T-cell (primary cell): ENCODE results near the gene DIS3L. TPM values are rescaled to one million over a fixed set of nuclear protein-coding genes. Genes with fewer than 3 reads are reported as not detected.

Experiments
- ATAC-seq, 4 experiments: fragments of 200-7000 bp in 3 of 4; fragments of 150-1000 bp in 1 of 4; cut with Tn5 transposase; replicated peaks in 1 of 4; 1 replicate in 3 of 4; 2 replicates in 1 of 4; pipeline ENCODE4 v1.10.0; 2021; ENCODE audit warnings: moderate library complexity in 3 of 4, mild to moderate bottlenecking in 2 of 4, moderate number of reproducible peaks in 1 of 4
- CTCF ChIA-PET, 2 donors: fragments of 300-600 bp; sonication (Branson Sonifier 250); formaldehyde crosslinking; loops; one replicate each; lab custom pipeline; 2022; ENCODE audit warnings: antibody characterized with exemption in 2 of 2; lab: Charles Lee
- POLR2A ChIA-PET, 2 donors: fragments of 300-600 bp; sonication (Branson Sonifier 250); formaldehyde crosslinking; loops; one replicate each; lab custom pipeline; 2022; ENCODE audit warnings: antibody characterized with exemption in 2 of 2; lab: Charles Lee
- DNase-seq, 35 experiments: peaks; one replicate each; pipeline versions ENCODE4 v3.0.0 to v3.0.0-alpha.2; 2013 to 2023
- H3K27ac ChIP-seq: one replicate; pipeline ENCODE4 v1.5.1; 2013; ENCODE audit warnings: low read length
- H3K27me3 ChIP-seq, 2 experiments: replicated peaks in 1 of 2; 1 replicate in 1 of 2; 2 replicates in 1 of 2; pipeline versions ENCODE4 v1.6.1 to v1.7.0; 2013; ENCODE audit warnings: low read length in 1 of 2, mixed read lengths in 1 of 2; ENCODE audit not compliant: control insufficient read depth in 2 of 2, insufficient read depth in 2 of 2; ENCODE audit errors: extremely low read depth in 1 of 2
- H3K36me3 ChIP-seq, 2 donors: 1 replicate in 1 of 2; 2 replicates in 1 of 2; pipeline versions ENCODE4 v1.6.1 to v1.7.0; 2013; ENCODE audit warnings: low read length in 1 of 2; ENCODE audit not compliant: control insufficient read depth in 2 of 2, insufficient read depth in 1 of 2; ENCODE audit errors: extremely low read depth in 1 of 2
- H3K4me1 ChIP-seq, 2 experiments: 1 replicate in 1 of 2; 2 replicates in 1 of 2; pipeline versions ENCODE4 v1.6.1 to v1.7.0; 2013; ENCODE audit warnings: low read length in 2 of 2, mixed read lengths in 1 of 2; ENCODE audit not compliant: insufficient read depth in 2 of 2, control insufficient read depth in 1 of 2; ENCODE audit errors: extremely low read depth in 1 of 2
- H3K4me3 ChIP-seq, 2 donors: 1 replicate in 1 of 2; 2 replicates in 1 of 2; pipeline versions ENCODE4 v1.5.1 to v1.7.0; 2013; ENCODE audit warnings: mild to moderate bottlenecking in 2 of 2, low read length in 1 of 2, moderate library complexity in 1 of 2; ENCODE audit not compliant: control insufficient read depth in 1 of 2; ENCODE audit errors: extremely low read depth in 1 of 2
- H3K9me3 ChIP-seq: 2 replicates; pipeline ENCODE4 v1.7.0; 2013
- H3K27ac Mint-ChIP-seq, 2 donors: one replicate each; pipeline ENCODE4 v1.8.0; 2020 to 2021; ENCODE audit warnings: mild to moderate bottlenecking in 2 of 2, mixed read lengths in 2 of 2
- H3K27me3 Mint-ChIP-seq, 2 donors: one replicate each; pipeline ENCODE4 v1.8.0; 2021 to 2022; ENCODE audit warnings: mixed read lengths in 2 of 2
- H3K36me3 Mint-ChIP-seq: one replicate; pipeline ENCODE4 v1.8.0; 2021; ENCODE audit warnings: mixed read lengths
- H3K4me1 Mint-ChIP-seq, 3 donors: one replicate each; pipeline ENCODE4 v1.8.0; 2020 to 2022; ENCODE audit warnings: mixed read lengths in 3 of 3, mild to moderate bottlenecking in 1 of 3
- H3K4me3 Mint-ChIP-seq, 3 donors: one replicate each; pipeline ENCODE4 v1.8.0; 2020 to 2022; ENCODE audit warnings: mild to moderate bottlenecking in 3 of 3, mixed read lengths in 3 of 3, moderate library complexity in 3 of 3
- H3K9me3 Mint-ChIP-seq, 3 donors: one replicate each; pipeline ENCODE4 v1.8.0; 2020 to 2022; ENCODE audit warnings: mixed read lengths in 3 of 3
- WGBS: methylation state at CpG from one replicate; pipeline ENCODE4 v1.1.5; 2013; ENCODE audit warnings: missing lambda C conversion rate; ENCODE audit not compliant: insufficient coverage; 5-methylcytosine and 5-hydroxymethylcytosine counted together
- total RNA-seq, 35 experiments: library from RNA in 6 of 35; stranded (reverse) in 6 of 35; fragments of 120-200 nt in 1 of 35; gene quantifications; one replicate each; pipeline versions ENCODE4 v1.2.1 to v1.2.4 and lab custom pipeline; 2013 to 2026

DIS3L gene
- total RNA-seq, 5 donors from 2014 or later (not counting 1 experiment from before 2014, with no cell fraction given) = 29.9 to 36.9 (median 30.2) TPM

- no peaks in the 10 kb centered on the region for H3K9me3 ChIP-seq
- peaks cover 0 to 69% of the 10 kb centered on the region in 2 donors for H3K36me3 ChIP-seq
- no peak overlapping the region for H3K27ac Mint-ChIP-seq
- WGBS = 100% methylated on average over 1 of the region's 2 CpGs
- peaks cover 63% of the 10 kb centered on the region for H3K36me3 Mint-ChIP-seq
- CTCF ChIA-PET = no interaction called here
- no peaks in the 10 kb centered on the region for H3K27me3 ChIP-seq
- no peak for ATAC-seq
- H3K27ac ChIP-seq = no peak overlapping the region
- H3K4me3 Mint-ChIP-seq = no peak overlapping the region
- no peak for DNase-seq
- H3K4me1 ChIP-seq = no peaks in the 10 kb centered on the region
- POLR2A ChIA-PET = no interaction called here
- H3K27me3 Mint-ChIP-seq = no peaks in the 10 kb centered on the region
- H3K4me1 Mint-ChIP-seq = no peaks in the 10 kb centered on the region
- H3K4me3 ChIP-seq = no peak overlapping the region
- no peaks in the 10 kb centered on the region for H3K9me3 Mint-ChIP-seq
Measured at GRCh38 chr15:66310786-66311185, 17.4 kb downstream of the DIS3L start.

- H3K4me1 ChIP-seq = no peaks in the 10 kb centered on the region
- no peak overlapping the region for H3K27ac Mint-ChIP-seq
- H3K36me3 Mint-ChIP-seq = peaks cover 59% of the 10 kb centered on the region
- no peaks in the 10 kb centered on the region for H3K9me3 Mint-ChIP-seq
- H3K27me3 Mint-ChIP-seq = no peaks in the 10 kb centered on the region
- DNase-seq (no peak), ATAC-seq (no peak)
- H3K4me3 Mint-ChIP-seq = no peak overlapping the region
- H3K9me3 ChIP-seq = no peaks in the 10 kb centered on the region
- POLR2A ChIA-PET = no interaction called here
- CTCF ChIA-PET = no interaction called here
- no peaks in the 10 kb centered on the region for H3K27me3 ChIP-seq
- H3K27ac ChIP-seq = no peak overlapping the region
- H3K36me3 ChIP-seq = peaks cover 0 to 74% of the 10 kb centered on the region in 2 donors
- no CpG with 5 or more reads among the region's 2 CpGs for WGBS
- no peak overlapping the region for H3K4me3 ChIP-seq
- no peaks in the 10 kb centered on the region for H3K4me1 Mint-ChIP-seq
Measured at GRCh38 chr15:66312144-66312543, 18.8 kb downstream of the DIS3L start.

- 79% methylated on average over 2 of the region's 12 CpGs for WGBS
- Mint-ChIP-seq H3K4me3 (no peak overlapping the region), H3K36me3 (peaks cover 36% of the 10 kb centered on the region), H3K4me1 (no peaks in the 10 kb centered on the region), H3K27ac (no peak overlapping the region), H3K27me3 (no peaks in the 10 kb centered on the region), H3K9me3 (no peaks in the 10 kb centered on the region)
- ATAC-seq (no peak), DNase-seq (no peak)
- Histone ChIP-seq H3K9me3 (no peaks in the 10 kb centered on the region), H3K27me3 (no peaks in the 10 kb centered on the region), H3K4me3 (no peak overlapping the region), H3K36me3 (peaks cover 7 to 68% of the 10 kb centered on the region in 2 donors), H3K4me1 (no peaks in the 10 kb centered on the region), H3K27ac (no peak overlapping the region)
- ChIA-PET POLR2A (no interaction called here), CTCF (no interaction called here)
Measured at GRCh38 chr15:66323312-66323928, 30.1 kb downstream of the DIS3L start.

GRCh38 chr15:66326051-66326450 is 32.7 kb downstream of the DIS3L start:
- no peaks in the 10 kb centered on the region for H3K4me1 Mint-ChIP-seq
- ChIA-PET CTCF (no interaction called here), POLR2A (no interaction called here)
- Histone ChIP-seq H3K36me3 (peaks cover 5 to 67% of the 10 kb centered on the region in 2 donors), H3K27ac (no peak overlapping the region), H3K4me1 (no peaks in the 10 kb centered on the region), H3K9me3 (no peaks in the 10 kb centered on the region), H3K27me3 (no peaks in the 10 kb centered on the region), H3K4me3 (no peak overlapping the region)
- no peaks in the 10 kb centered on the region for H3K27me3 Mint-ChIP-seq
- 92% methylated on average over 7 of the region's 11 CpGs for WGBS
- H3K27ac Mint-ChIP-seq = no peak overlapping the region
- H3K36me3 Mint-ChIP-seq = peaks cover 36% of the 10 kb centered on the region
- no peak for ATAC-seq
- no peaks in the 10 kb centered on the region for H3K9me3 Mint-ChIP-seq
- H3K4me3 Mint-ChIP-seq = no peak overlapping the region
- no peak for DNase-seq

- Histone ChIP-seq H3K9me3 (no peaks in the 10 kb centered on the region), H3K4me1 (no peaks in the 10 kb centered on the region), H3K27me3 (no peaks in the 10 kb centered on the region), H3K27ac (no peak overlapping the region), H3K4me3 (no peak overlapping the region), H3K36me3 (peaks cover 5 to 69% of the 10 kb centered on the region in 2 donors)
- H3K4me3 Mint-ChIP-seq = no peak overlapping the region
- no peaks in the 10 kb centered on the region for H3K27me3 Mint-ChIP-seq
- peaks cover 42% of the 10 kb centered on the region for H3K36me3 Mint-ChIP-seq
- ChIA-PET CTCF (interaction anchor here in 1 of 2 donors (0.6 kb wide), 1 partner anchor 20 kb away, joined by 4 read pairs; no protein-coding TSS in a partner anchor), POLR2A (no interaction called here)
- DNase-seq (no peak), ATAC-seq (no peak)
- H3K4me1 Mint-ChIP-seq = no peaks in the 10 kb centered on the region
- 100% methylated on average over 4 of the region's 4 CpGs for WGBS
- no peaks in the 10 kb centered on the region for H3K9me3 Mint-ChIP-seq
- no peak overlapping the region for H3K27ac Mint-ChIP-seq
Measured at GRCh38 chr15:66327736-66328135, 34.4 kb downstream of the DIS3L start.

- Histone ChIP-seq H3K27ac (no peak overlapping the region), H3K27me3 (no peaks in the 10 kb centered on the region), H3K36me3 (peaks cover 5 to 66% of the 10 kb centered on the region in 2 donors), H3K4me3 (no peak overlapping the region), H3K4me1 (no peaks in the 10 kb centered on the region), H3K9me3 (no peaks in the 10 kb centered on the region)
- 96% methylated on average over 8 of the region's 14 CpGs for WGBS
- no peaks in the 10 kb centered on the region for H3K4me1 Mint-ChIP-seq
- H3K36me3 Mint-ChIP-seq = peaks cover 46% of the 10 kb centered on the region
- CTCF ChIA-PET = no interaction called here
- H3K4me3 Mint-ChIP-seq = no peak overlapping the region
- H3K27me3 Mint-ChIP-seq = no peaks in the 10 kb centered on the region
- ATAC-seq = no peak
- DNase-seq = no peak
- H3K27ac Mint-ChIP-seq = no peak overlapping the region
- POLR2A ChIA-PET = no interaction called here
- no peaks in the 10 kb centered on the region for H3K9me3 Mint-ChIP-seq
Measured at GRCh38 chr15:66328771-66329170, 35.4 kb downstream of the DIS3L start.
